Erythroblast (primary cell): Measurements from ENCODE around the gene PIK3CA.

Source experiments
- GATA1 ChIP-seq: IDR thresholded peaks from 2 replicates; pipeline ENCODE4 v1.6.1; 2011; ENCODE audit warnings: low read depth, mild to moderate bottlenecking, control low read depth, low read length, moderate library complexity
- POLR2A ChIP-seq: IDR thresholded peaks from 2 replicates; pipeline ENCODE4 v1.6.1; 2011; ENCODE audit warnings: mild to moderate bottlenecking, low read length

DNA sequence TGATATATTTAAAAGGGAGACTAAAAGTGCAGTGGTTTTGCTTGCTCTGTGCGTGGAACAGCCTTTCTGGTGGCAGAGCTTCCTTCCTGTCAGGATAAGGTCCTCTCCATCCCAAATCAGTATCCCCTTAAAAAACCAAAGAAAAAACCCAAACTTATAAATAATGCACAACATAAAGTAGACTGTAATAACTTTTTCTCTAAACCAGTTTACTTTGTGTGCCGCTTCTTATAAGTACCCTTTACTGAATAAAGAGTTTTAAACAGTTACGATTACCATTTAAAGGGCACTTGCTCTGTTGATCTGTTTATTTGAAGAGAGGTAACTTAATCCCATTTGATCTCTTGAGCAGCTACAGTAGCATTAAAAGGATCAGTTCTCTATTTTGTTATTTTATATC is 2.5 kb downstream of the PIK3CA start:
- TF ChIP-seq POLR2A (no peak), GATA1 (no peak)
